Testis (tissue), 3 donors: ENCODE results near the gene TIGD4. TPM values are rescaled to one million over a fixed set of nuclear protein-coding genes. Genes with fewer than 3 reads are reported as not detected.

Experiments
- polyA plus RNA-seq: library from polyadenylated mRNA; stranded (reverse); fragments of 350-450 nt; fragmentation: Illumina TruSeq; extraction: RNeasy Lipid Tissue Mini Kit (QIAGEN cat#74804); gene quantifications from one replicate; pipeline ENCODE4 v1.2.3, GENCODE V29; 2014; ENCODE audit warnings: low read depth, low replicate concordance; ENCODE audit not compliant: insufficient read depth
- total RNA-seq, 2 donors: library from RNA; depleted of rRNA; stranded (reverse); fragments of >200 nt; gene quantifications; one replicate each; pipeline ENCODE4 v1.2.3, GENCODE V29; 2016

TIGD4 gene
- total and polyA plus RNA-seq, 3 donors from 2014 or later, result 2.2 to 6.7 (median 3.2) TPM

Other genes starting within 250 kb of the TIGD4 start
- gene FBXW7, start 243.6 kb downstream of the TIGD4 start, total RNA-seq, result 10 to 100 TPM; 55.4 to 68.5 TPM
- gene FBXW7, start 243.6 kb downstream of the TIGD4 start, polyA plus RNA-seq, result 44.8 TPM
- under 1 TPM; 0.56 to 0.63 TPM for gene TMEM154, start 99.7 kb downstream of the TIGD4 start, total RNA-seq
- gene TMEM154, start 99.7 kb downstream of the TIGD4 start, polyA plus RNA-seq, result 0.57 TPM
- gene ARFIP1, start 224 bp upstream of the TIGD4 start, total RNA-seq, result 10 to 100 TPM; 31.7 to 37.0 TPM
- 22.3 TPM for gene ARFIP1, start 224 bp upstream of the TIGD4 start, polyA plus RNA-seq
- 1 to 10 TPM; 3.8 to 4.2 TPM for gene FHDC1, start 156.6 kb upstream of the TIGD4 start, total RNA-seq
- gene FHDC1, start 156.6 kb upstream of the TIGD4 start, polyA plus RNA-seq, result 2.9 TPM